ENCODE measurements around the gene CARM1.

The CARM1 gene

DNA sequence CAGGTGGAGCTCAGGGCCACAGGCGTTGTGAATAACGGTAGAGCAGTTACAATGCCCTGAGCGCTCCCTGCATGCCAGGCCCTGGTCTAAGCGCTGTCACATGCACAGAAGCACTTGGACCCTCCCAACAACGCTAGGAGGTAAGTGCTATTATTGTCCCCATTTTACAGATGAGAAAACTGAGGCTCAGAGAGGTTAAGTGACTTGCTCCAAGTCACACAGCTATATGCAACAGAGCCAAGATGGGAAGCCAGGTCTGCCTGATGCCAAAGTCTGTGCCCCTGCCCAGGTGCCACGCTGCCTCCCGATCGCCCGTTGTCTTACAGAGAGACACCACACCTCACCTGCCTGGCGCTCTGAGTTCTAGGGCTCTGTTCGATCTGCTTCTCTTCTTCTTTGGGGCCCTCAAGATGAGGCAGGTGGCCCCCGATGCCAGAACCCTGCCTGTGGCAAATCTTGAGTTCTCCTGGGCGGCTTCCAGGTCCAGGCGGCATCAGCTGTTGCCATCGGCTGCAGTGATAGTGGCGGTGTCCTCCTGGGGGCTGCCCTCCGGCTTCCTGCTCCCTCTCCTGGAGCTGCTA is 37.1 kb downstream of the CARM1 start:
- DNase-seq (ENCODE audit: low read depth), result no peak

- DNase-seq (ENCODE audit: low read depth), result no peak
These were observed 40.4 kb downstream of the CARM1 start for GRCh38 chr19:10911579-10912363.

GRCh38 chr19:10912619-10913018 is 41.3 kb downstream of the CARM1 start:
- no peak for DNase-seq (ENCODE audit: low read depth)

- DNase-seq (ENCODE audit: low read depth), result no peak
These were observed 42.5 kb downstream of the CARM1 start for GRCh38 chr19:10913716-10914340.

GRCh38 chr19:10915130-10916091 is 44.1 kb downstream of the CARM1 start:
- no peak for DNase-seq (ENCODE audit: low read depth)

DNA sequence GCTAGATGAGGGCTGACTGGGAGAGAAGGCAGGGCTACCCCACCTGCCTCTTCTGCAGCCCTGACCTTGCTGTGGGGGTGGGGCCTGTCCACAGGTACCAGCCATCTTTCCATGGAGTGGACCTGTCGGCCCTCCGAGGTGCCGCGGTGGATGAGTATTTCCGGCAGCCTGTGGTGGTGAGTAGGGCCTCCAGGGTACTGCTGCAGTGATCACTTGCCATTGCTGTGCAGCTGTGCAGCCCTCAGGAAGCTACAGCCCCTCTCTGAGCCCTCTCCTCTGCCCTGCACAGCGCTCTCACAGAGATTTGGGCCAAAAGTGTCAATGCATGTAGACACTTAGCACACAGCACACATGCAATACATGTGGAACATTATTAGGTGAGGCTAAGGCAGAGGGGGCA is 45.2 kb downstream of the CARM1 start:
- no peak for DNase-seq (ENCODE audit: low read depth)

- no peak for DNase-seq (ENCODE audit: low read depth)
These were observed 47.0 kb downstream of the CARM1 start for GRCh38 chr19:10918359-10918758.

GRCh38 chr19:10919352-10920287 is 48.3 kb downstream of the CARM1 start:
- no peak for DNase-seq (ENCODE audit: low read depth)

GRCh38 chr19:10920288-10920655 is 48.9 kb downstream of the CARM1 start:
- DNase-seq (ENCODE audit: low read depth), result no peak

DNA sequence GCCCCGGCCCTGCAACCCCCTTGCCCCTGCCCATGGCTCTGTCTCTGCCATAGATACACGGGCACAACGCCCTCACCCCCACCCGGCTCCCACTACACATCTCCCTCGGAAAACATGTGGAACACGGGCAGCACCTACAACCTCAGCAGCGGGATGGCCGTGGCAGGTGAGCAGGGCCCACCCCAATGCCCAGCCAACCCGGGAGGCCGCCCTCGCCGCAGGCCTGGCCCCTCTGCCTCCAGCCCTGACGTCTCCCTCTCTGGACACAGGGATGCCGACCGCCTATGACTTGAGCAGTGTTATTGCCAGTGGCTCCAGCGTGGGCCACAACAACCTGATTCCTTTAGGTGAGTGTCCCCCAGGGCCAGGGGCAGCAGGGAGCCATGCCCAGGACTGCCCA is 49.4 kb downstream of the CARM1 start:
- DNase-seq (ENCODE audit: low read depth), result no peak

GRCh38 chr19:10921199-10921909 is 50.0 kb downstream of the CARM1 start:
- DNase-seq (ENCODE audit: low read depth), result no peak

GRCh38 chr19:10921910-10922637 is 50.7 kb downstream of the CARM1 start:
- DNase-seq (ENCODE audit: low read depth), result no peak

- DNase-seq (ENCODE audit: low read depth), result no peak
These were observed 51.3 kb downstream of the CARM1 start for GRCh38 chr19:10922638-10923014.

DNA sequence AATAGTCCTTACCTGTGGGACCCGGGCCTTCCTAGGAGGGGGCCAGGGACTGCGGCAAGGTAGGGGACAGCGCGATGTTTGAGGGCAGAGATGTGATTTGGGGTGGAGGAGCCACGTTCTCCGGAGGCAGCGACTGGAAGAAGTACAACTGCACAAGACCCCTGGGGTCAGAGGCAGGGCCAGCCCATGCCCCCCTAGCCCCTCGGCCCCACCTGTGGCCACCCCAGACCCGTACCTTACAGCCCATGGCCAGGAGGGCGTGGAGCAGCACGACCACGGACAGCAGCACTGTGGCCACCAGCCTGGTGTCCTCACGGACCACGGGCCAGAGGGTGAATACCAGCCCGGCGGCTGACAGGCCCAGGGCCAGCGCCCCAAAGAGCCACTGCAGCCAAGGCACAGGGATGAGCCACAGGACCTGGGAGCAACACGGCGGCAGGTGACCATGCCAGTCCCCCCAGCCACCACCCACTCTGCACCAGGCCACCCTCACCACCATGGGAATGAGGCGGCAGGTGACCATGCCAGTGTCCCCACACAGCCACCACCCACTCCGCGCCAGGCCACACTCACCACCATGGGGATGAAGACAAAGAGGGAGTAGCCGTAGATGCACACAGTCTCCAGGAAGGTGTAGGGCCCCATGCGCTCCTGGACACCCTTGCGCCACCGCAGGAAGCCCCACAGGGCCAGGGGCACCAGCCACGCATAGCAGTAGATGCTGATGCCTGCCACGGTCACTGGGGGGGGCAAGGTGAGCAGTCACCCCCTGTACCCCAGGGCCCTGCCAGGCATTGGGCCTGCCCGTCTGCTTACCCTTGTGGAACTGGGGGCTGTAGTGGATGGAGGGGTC is 52.1 kb downstream of the CARM1 start:
- no peak for DNase-seq (ENCODE audit: low read depth)

GRCh38 chr19:10924597-10924996 is 53.2 kb downstream of the CARM1 start:
- no peak for DNase-seq (ENCODE audit: low read depth)

- DNase-seq (ENCODE audit: low read depth), result no peak
These were observed 56.6 kb downstream of the CARM1 start for GRCh38 chr19:10927730-10928562.

DNA sequence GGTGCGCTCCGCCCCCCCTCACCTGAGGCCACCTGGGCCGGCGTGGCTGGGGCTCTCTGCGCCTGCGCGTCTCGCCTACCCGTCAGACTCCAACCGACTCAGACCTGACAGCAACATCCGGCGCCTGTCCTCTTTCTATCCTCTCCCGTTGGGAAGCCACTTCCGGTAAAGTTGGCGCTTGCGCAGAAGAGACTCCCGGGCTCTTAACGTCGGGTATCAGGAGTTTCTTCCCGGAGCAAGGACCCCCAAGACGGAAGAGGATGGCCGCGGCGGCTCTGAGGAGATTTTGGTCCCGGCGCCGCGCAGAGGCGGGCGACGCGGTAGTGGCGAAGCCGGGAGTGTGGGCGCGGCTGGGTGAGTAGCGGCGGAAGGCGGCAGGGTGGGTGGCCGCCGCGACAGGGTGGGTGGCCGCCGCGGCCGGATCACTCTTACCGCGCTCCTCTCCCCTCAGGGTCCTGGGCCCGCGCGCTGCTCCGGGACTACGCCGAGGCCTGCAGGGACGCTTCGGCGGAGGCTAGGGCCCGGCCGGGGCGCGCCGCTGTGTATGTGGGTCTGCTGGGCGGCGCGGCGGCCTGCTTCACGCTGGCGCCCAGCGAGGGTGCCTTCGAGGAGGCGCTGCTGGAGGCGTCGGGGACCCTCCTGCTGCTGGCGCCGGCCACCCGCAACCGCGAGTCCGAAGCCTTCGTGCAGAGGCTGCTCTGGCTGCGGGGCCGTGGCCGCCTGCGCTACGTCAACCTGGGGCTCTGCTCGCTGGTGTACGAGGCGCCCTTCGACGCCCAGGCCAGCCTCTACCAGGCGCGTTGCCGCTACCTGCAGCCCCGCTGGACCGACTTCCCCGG is 57.4 kb downstream of the CARM1 start, which contains the start of the genes TIMM29 and YIPF2:
TSS of gene TIMM29 (plus strand) at position 249 of the 839 bp plus-strand sequence. CDS start at position 261, 12 bp downstream.
TSS of gene YIPF2 (minus strand) at position 77 of the 839 bp plus-strand sequence. CDS start 229 bp downstream, outside the sequence.
- peak; percentile 92 for DNase-seq (ENCODE audit: low read depth)

Measured in activated T-helper 9 cell treated with anti-CD3 and anti-CD28 coated beads, Interleukin-2, amount 50 U/mL, for 16 hours (primary cell).